ENCODE results near the gene TJP2. TPM values are rescaled to one million over a fixed set of nuclear protein-coding genes. Genes with fewer than 3 reads are reported as not detected.

TJP2 gene
- total and polyA plus RNA-seq, 2 donors (not counting 3 experiments of a cell fraction or from before 2014, with no cell fraction given): 83.0 to 168 TPM

- ChIA-PET CTCF (interaction anchor here (0.7 to 1.1 kb wide), 3 partner anchors 8 to 50 kb away, joined by 3 to 6 read pairs (median 3); no protein-coding TSS in a partner anchor), POLR2A (no interaction called here)
- no peak overlapping the region for H3K4me3 ChIP-seq (replicated peaks in 1 of 3; ENCODE audit: insufficient read depth in 1 of 3, low read depth in 1 of 3, low read length in 3 of 3)
- TF ChIP-seq EZH2 (IDR thresholded peaks at IDR 0.05; ENCODE audit: borderline replicate concordance, low read depth, low read length, severe bottlenecking): no peak
- no peak for TF ChIP-seq JUN (IDR thresholded peaks at IDR 0.05; ENCODE audit: borderline replicate concordance, insufficient read depth, insufficient read length, low read depth)
- TF ChIP-seq GATA2 (IDR thresholded peaks at IDR 0.05; ENCODE audit: insufficient read depth, insufficient read length, low read depth, low read length): no peak
- no peak for TF ChIP-seq POLR2AphosphoS5 (IDR thresholded peaks at IDR 0.05; ENCODE audit: insufficient read depth, low read depth, low read length)
- no peak for TF ChIP-seq MAX (IDR thresholded peaks at IDR 0.05; ENCODE audit: insufficient read depth, insufficient read length)
- no peak for TF ChIP-seq POLR2A (IDR thresholded peaks at IDR 0.05; ENCODE audit: low read depth, low read length)
- H3K9me1 ChIP-seq (replicated peaks; ENCODE audit: control insufficient read depth, extremely low read depth, insufficient read depth, low read length): no peaks in the 10 kb centered on the region
- H3K27ac ChIP-seq (ENCODE audit: insufficient read depth, low read depth, low read length): no peak overlapping the region
- H3K9me3 ChIP-seq (replicated peaks; ENCODE audit: control insufficient read depth, insufficient read depth, low read length): no peaks in the 10 kb centered on the region
- no peaks in the 10 kb centered on the region for H3K4me1 ChIP-seq (ENCODE audit: control insufficient read depth, extremely low read depth, insufficient read depth, low read length)
- no peaks in the 10 kb centered on the region for H3K79me2 ChIP-seq (ENCODE audit: control insufficient read depth, insufficient read depth, low read length)
- BruUV-seq (replicated peaks): no TSS peak
- intact Hi-C loops (cut with micrococcal nuclease) (no loop called here), dilution Hi-C loops (cut with MboI; ENCODE audit: extremely low pct_ligation_motif_present, low sequenced_read_pairs) (no loop called here)
- no peaks in the 10 kb centered on the region for H4K20me1 ChIP-seq (replicated peaks; ENCODE audit: control insufficient read depth, extremely low read depth, insufficient read depth, low read length)
- FAIRE-seq (no peak), DNase-seq (ENCODE audit: low read depth, low spot score) (no peak)
- H2AFZ ChIP-seq (ENCODE audit: low read depth, low read length): no peak overlapping the region
- H3K4me2 ChIP-seq (ENCODE audit: insufficient read depth, low read length): no peak overlapping the region
- H3K27me3 ChIP-seq (ENCODE audit: control insufficient read depth in 2 of 2, insufficient read depth in 2 of 2, low read length in 2 of 2): peaks cover 2 to 9% of the 10 kb centered on the region in 2 experiments
- no peak overlapping the region for H3K9ac ChIP-seq (replicated peaks; ENCODE audit: extremely low read depth, insufficient read depth, low read length)
- no peaks in the 10 kb centered on the region for H3K36me3 ChIP-seq (ENCODE audit: control insufficient read depth in 2 of 2, extremely low read depth in 1 of 2, insufficient read depth in 2 of 2, low read length in 2 of 2)
Observed at GRCh38 chr9:69314547-69314946, 140.5 kb downstream of the TJP2 start.

GRCh38 chr9:69317081-69317480 is 143.0 kb downstream of the TJP2 start:
- Histone ChIP-seq H3K4me2 (ENCODE audit: insufficient read depth, low read length) (no peak overlapping the region), H2AFZ (ENCODE audit: low read depth, low read length) (no peak overlapping the region), H4K20me1 (replicated peaks; ENCODE audit: control insufficient read depth, extremely low read depth, insufficient read depth, low read length) (no peaks in the 10 kb centered on the region), H3K36me3 (ENCODE audit: control insufficient read depth in 2 of 2, extremely low read depth in 1 of 2, insufficient read depth in 2 of 2, low read length in 2 of 2) (no peaks in the 10 kb centered on the region), H3K27ac (ENCODE audit: insufficient read depth, low read depth, low read length) (no peak overlapping the region), H3K4me3 (replicated peaks in 1 of 3; ENCODE audit: insufficient read depth in 1 of 3, low read depth in 1 of 3, low read length in 3 of 3) (no peak overlapping the region), H3K9ac (replicated peaks; ENCODE audit: extremely low read depth, insufficient read depth, low read length) (no peak overlapping the region), H3K79me2 (ENCODE audit: control insufficient read depth, insufficient read depth, low read length) (no peaks in the 10 kb centered on the region), H3K9me3 (replicated peaks; ENCODE audit: control insufficient read depth, insufficient read depth, low read length) (no peaks in the 10 kb centered on the region), H3K4me1 (ENCODE audit: control insufficient read depth, extremely low read depth, insufficient read depth, low read length) (no peaks in the 10 kb centered on the region), H3K9me1 (replicated peaks; ENCODE audit: control insufficient read depth, extremely low read depth, insufficient read depth, low read length) (no peaks in the 10 kb centered on the region), H3K27me3 (ENCODE audit: control insufficient read depth in 2 of 2, insufficient read depth in 2 of 2, low read length in 2 of 2) (peaks cover 3 to 13% of the 10 kb centered on the region in 2 experiments)
- intact Hi-C loops (cut with micrococcal nuclease): no loop called here
- no TSS peak for BruUV-seq (replicated peaks)
- FAIRE-seq (no peak), DNase-seq (ENCODE audit: low read depth, low spot score) (peak; percentile 26)
- POLR2A ChIA-PET: no interaction called here
- CTCF ChIA-PET: no interaction called here
- TF ChIP-seq EZH2 (IDR thresholded peaks at IDR 0.05; ENCODE audit: borderline replicate concordance, low read depth, low read length, severe bottlenecking) (no peak), FOS (IDR thresholded peaks at IDR 0.05; ENCODE audit: borderline replicate concordance, insufficient read depth, low read length) (peak; percentile 37), JUN (IDR thresholded peaks at IDR 0.05; ENCODE audit: borderline replicate concordance, insufficient read depth, insufficient read length, low read depth) (peak; percentile 49)
- dilution Hi-C loops (cut with MboI; ENCODE audit: extremely low pct_ligation_motif_present, low sequenced_read_pairs): no loop called here

All from endothelial cell of umbilical vein (primary cell).